Omental fat pad (tissue), 4 donors: ENCODE data around the gene LMLN. TPM values are rescaled to one million over a fixed set of nuclear protein-coding genes. Genes with fewer than 3 reads are reported as not detected.
"Not testable (repeated sequence)": the region's sequence is repeated elsewhere in the genome, so short reads cannot be mapped to it uniquely, and the experiment has no call there.

Experiments used
- ATAC-seq: fragments of 150-250 bp; one replicate; pipeline ENCODE4 v1.9.1; 2016; ENCODE audit warnings: mild to moderate bottlenecking, moderate library complexity; ENCODE audit not compliant: low FRiP score
- DNase-seq: peaks from one replicate; pipeline ENCODE4 v3.0.0-alpha.2; 2019; ENCODE audit warnings: low spot score
- CTCF ChIP-seq, 3 donors: fragments of 450-650 bp; IDR thresholded peaks; one replicate each; pipeline ENCODE4 v1.5.1; 2016 to 2017; ENCODE audit warnings: antibody characterized with exemption in 3 of 3, mild to moderate bottlenecking in 3 of 3, moderate library complexity in 2 of 3
- total RNA-seq, 4 donors: library from RNA; depleted of rRNA; stranded (reverse); fragments of >200 nt; gene quantifications; one replicate each; pipeline ENCODE4 v1.1.0, GENCODE V29; 2016

LMLN gene
- total RNA-seq, 4 donors from 2014 or later: 2.5 to 5.5 (median 3.5) TPM

- ATAC-seq: no peak
- no peak for DNase-seq
- TF ChIP-seq CTCF (IDR thresholded peaks at IDR 0.05): no peak
Measured at GRCh38 chr3:198032039-198032936, 72.3 kb downstream of the LMLN start.

- DNase-seq (no peak), ATAC-seq (no peak)
- no peak for TF ChIP-seq CTCF (IDR thresholded peaks at IDR 0.05)
Measured at GRCh38 chr3:198043119-198043518, 83.1 kb downstream of the LMLN start.

GRCh38 chr3:198046120-198046857, 86.3 kb downstream of the LMLN start:
- ATAC-seq (no peak), DNase-seq (no peak)

GRCh38 chr3:198048445-198048844, 88.4 kb downstream of the LMLN start:
- no peak for ATAC-seq
- no peak for DNase-seq
- no peak for TF ChIP-seq CTCF (IDR thresholded peaks at IDR 0.05)

More at GRCh38 chr3:198046120-198046857, 86.3 kb downstream of the LMLN start:
- no peak for TF ChIP-seq CTCF (IDR thresholded peaks at IDR 0.05)

GRCh38 chr3:198051836-198052235, 91.8 kb downstream of the LMLN start:
- TF ChIP-seq CTCF (IDR thresholded peaks at IDR 0.05): no peak
- no peak for ATAC-seq
- no peak for DNase-seq

GRCh38 chr3:198053462-198053861, 93.4 kb downstream of the LMLN start:
- not testable (repeated sequence) for ATAC-seq, DNase-seq
